ENCODE results near the gene RAI14. TPM values are rescaled to one million over a fixed set of nuclear protein-coding genes. Genes with fewer than 3 reads are reported as not detected.

The RAI14 gene
- 1 to 10 TPM; 4.8 to 8.7 (median 7.1) TPM for total RNA-seq

DNA sequence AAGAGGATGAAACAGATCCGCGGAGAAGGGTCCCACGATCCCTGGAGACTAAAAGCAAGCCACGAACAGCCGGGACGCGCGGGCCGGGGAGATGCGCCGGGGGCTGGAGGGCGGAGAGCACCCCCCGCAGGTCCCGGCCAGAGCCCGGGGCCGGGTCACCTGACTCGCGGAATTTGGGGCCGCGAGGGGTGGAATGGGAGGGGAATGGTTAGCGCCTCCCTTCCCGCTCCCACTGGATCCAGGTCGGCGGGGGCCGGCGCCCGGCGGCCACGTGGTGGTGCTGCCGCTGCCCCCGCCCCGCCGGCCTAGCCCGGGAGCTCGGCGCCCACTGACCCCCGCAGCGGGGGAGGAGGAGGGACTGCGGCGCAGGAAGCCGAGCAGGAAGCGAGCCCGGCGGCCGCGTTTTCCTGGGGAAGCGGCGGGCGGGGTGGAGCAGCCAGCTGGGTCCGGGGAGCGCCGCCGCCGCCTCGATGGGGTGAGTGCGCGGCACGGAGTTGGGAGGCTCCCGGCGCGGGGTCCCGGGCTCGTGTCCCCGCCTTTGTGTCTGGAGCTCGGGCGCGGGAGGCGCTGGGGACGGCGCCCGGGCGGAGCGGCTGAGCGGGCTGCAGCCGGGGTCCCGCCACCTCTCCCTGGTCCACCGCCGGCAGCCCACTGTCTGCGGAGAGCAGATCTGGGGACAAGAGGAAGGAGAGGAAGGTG lies at the start of gene RAI14:
Gene RAI14 (plus strand): TSS at position 328 of the 699 bp plus-strand sequence. CDS start 30,592 bp downstream, outside the sequence.
- Mint-ChIP-seq H3K27me3 (ENCODE audit: low read depth) (peaks cover 37% of the 10 kb centered on the region), H3K36me3 (ENCODE audit: insufficient read depth) (no peaks in the 10 kb centered on the region), H3K4me1 (ENCODE audit: low read depth) (peaks cover 19% of the 10 kb centered on the region), H3K4me3 (peak within 1 kb of the TSS; percentile 90), H3K9me3 (no peaks in the 10 kb centered on the region)
- peak; percentile 4 for DNase-seq
- peak; percentile 42 to 61 for ATAC-seq

- no peaks in the 10 kb centered on the region for H3K27me3 Mint-ChIP-seq (ENCODE audit: low read depth)
- H3K4me1 Mint-ChIP-seq (ENCODE audit: low read depth), result no peaks in the 10 kb centered on the region
- H3K9me3 Mint-ChIP-seq, result no peaks in the 10 kb centered on the region
- no peaks in the 10 kb centered on the region for H3K36me3 Mint-ChIP-seq (ENCODE audit: insufficient read depth)
- ATAC-seq (no peak), DNase-seq (no peak)
- no peak overlapping the region for H3K4me3 Mint-ChIP-seq
Measured at GRCh38 chr5:34608368-34608767, 47.8 kb upstream of the RAI14 start.

DNA sequence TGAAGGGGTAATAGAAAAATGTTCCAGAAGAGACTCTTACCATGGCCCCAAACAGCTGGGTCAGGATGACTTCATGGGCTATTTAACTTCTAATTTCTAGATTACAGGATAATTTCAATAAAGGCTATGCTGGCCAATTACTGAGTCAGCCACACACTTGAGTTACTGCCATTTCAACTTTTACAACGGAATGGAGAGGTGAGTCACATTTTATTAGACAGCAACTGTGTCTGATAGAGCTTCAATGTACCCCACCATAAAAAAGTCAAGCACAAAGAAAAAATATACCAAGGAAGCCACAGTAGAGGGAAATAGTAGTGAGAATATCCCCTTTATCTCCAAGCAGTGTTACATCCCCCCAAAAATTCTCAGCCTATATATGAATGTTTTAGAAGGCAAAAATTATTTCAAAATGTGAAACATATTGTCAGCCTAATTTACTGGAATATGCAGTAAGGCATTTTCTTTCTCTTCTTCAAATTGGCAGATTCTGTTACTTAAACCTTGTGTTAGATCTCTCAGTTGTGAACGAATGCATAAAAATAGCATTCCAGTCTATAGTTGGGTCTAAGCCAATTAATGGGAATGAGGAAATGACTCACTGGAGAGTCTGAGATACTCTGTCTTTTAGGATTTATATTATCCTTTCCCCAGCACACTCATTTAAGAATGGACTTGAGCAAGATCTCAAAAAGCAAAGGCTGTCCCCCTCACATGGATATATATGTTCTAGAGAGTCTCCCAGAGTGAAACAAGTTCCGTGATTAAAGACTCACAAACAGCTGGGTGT lies 47.1 kb upstream of the RAI14 start:
- ATAC-seq, result no peak
- H3K36me3 Mint-ChIP-seq (ENCODE audit: insufficient read depth), result no peaks in the 10 kb centered on the region
- H3K4me3 Mint-ChIP-seq, result no peak overlapping the region
- H3K27me3 Mint-ChIP-seq (ENCODE audit: low read depth), result no peaks in the 10 kb centered on the region
- no peaks in the 10 kb centered on the region for H3K4me1 Mint-ChIP-seq (ENCODE audit: low read depth)
- DNase-seq, result no peak
- no peaks in the 10 kb centered on the region for H3K9me3 Mint-ChIP-seq

DNA sequence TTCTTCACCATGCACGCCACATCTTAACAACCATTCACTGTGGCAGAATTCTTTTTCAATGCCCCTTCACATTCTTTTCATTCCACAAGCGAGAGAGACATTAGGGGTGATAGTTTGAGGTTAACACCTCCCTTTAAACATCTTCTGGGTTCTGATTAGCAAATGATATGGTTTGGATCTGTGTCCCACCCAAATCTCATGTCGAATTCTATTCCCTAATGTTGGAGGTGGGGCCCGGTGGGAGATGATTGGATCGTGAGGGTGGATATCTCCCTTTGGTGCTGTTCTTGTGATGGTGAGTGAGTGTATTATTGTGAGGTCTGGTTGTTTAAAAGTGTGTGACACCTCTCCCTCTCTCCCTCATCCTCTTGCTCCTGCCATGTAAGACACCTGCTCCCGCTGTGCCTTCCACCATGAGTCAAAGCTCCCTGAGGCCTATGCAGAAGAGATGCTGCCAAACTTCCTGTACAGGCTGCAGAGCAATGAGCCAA lies 46.1 kb upstream of the RAI14 start:
- DNase-seq (no peak), ATAC-seq (no peak)
- no peaks in the 10 kb centered on the region for H3K27me3 Mint-ChIP-seq (ENCODE audit: low read depth)
- H3K36me3 Mint-ChIP-seq (ENCODE audit: insufficient read depth), result no peaks in the 10 kb centered on the region
- H3K4me1 Mint-ChIP-seq (ENCODE audit: low read depth), result no peaks in the 10 kb centered on the region
- no peaks in the 10 kb centered on the region for H3K9me3 Mint-ChIP-seq
- no peak overlapping the region for H3K4me3 Mint-ChIP-seq

GRCh38 chr5:34610546-34610945 lies 45.6 kb upstream of the RAI14 start:
- H3K36me3 Mint-ChIP-seq (ENCODE audit: insufficient read depth), result no peaks in the 10 kb centered on the region

DNA sequence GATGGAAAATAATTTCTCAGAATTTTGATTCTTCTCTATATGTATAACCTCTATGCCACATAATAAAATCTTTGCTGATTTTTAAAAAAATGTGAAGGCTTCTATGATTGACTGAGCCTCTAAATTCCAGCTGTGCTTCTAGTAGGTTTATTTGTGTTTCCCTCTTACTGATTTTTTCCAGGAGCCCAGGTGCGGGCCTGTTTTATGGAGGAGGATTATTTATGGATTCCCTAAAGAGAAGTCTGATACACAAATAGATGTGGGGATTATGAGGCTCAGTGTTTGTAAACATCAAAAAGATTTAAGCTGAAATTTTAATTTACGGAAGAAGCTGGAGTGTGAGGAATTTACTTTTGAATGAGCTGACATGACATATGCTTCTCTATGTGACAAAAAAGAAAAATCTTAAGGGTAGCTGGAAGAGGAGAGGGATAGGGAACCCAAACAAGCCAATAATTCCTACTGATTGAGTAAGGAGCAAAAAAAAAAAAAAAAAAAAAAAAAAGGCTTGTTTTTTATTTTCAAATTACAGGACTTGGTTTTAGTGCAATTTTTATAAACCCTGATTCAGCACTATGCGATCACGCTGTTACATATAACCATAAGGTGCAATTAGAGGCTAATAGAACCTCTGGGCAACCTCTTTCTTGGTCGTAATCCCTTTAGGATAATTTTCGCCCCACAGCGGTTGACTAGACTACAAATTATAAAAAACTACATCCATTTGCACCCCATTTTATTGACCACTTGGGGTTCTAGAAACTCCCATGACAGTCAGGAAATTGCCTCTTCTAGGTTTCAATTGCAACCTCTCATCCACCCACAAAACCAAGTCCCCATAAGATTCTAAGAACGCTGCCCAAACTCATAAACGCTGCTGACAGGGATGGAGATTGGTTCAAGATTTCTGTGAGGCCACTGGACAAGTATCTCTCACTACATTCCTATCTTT lies 44.4 kb upstream of the RAI14 start:
- ATAC-seq, result no peak
- no peak overlapping the region for H3K4me3 Mint-ChIP-seq
- H3K36me3 Mint-ChIP-seq (ENCODE audit: insufficient read depth), result no peaks in the 10 kb centered on the region
- no peak for DNase-seq
- no peaks in the 10 kb centered on the region for H3K4me1 Mint-ChIP-seq (ENCODE audit: low read depth)
- H3K27me3 Mint-ChIP-seq (ENCODE audit: low read depth), result peaks cover 5% of the 10 kb centered on the region
- H3K9me3 Mint-ChIP-seq, result no peaks in the 10 kb centered on the region

More at GRCh38 chr5:34610546-34610945, 45.6 kb upstream of the RAI14 start:
- peaks cover 3% of the 10 kb centered on the region for H3K27me3 Mint-ChIP-seq (ENCODE audit: low read depth)
- no peaks in the 10 kb centered on the region for H3K4me1 Mint-ChIP-seq (ENCODE audit: low read depth)
- DNase-seq, result no peak
- H3K4me3 Mint-ChIP-seq, result no peak overlapping the region
- ATAC-seq, result no peak
- H3K9me3 Mint-ChIP-seq, result no peaks in the 10 kb centered on the region

DNA sequence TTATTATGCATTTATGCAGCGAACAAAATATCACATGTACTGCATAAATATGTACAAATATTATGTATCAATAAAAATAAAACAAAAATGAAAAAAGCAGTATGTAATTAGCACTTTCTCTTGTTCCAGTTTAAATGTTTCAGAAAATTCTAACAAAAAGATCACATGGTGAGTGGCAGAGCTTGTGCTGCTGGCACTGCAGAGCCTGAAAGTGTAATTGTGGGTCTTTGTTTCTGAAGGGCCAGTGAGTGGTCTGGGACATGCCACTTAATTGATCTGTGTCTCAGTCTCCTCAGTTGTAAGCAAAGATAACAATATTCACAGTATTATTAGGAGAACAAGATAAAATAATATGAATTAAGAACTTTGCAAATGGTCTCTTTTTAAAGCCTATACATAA lies 39.5 kb upstream of the RAI14 start:
- peaks cover 1% of the 10 kb centered on the region for H3K4me1 Mint-ChIP-seq (ENCODE audit: low read depth)
- no peak overlapping the region for H3K4me3 Mint-ChIP-seq
- no peak for ATAC-seq
- H3K27me3 Mint-ChIP-seq (ENCODE audit: low read depth), result peaks cover 10% of the 10 kb centered on the region
- no peaks in the 10 kb centered on the region for H3K9me3 Mint-ChIP-seq
- DNase-seq, result no peak
- no peaks in the 10 kb centered on the region for H3K36me3 Mint-ChIP-seq (ENCODE audit: insufficient read depth)

GRCh38 chr5:34618371-34619065 lies 37.6 kb upstream of the RAI14 start:
- Mint-ChIP-seq H3K4me1 (ENCODE audit: low read depth) (peaks cover 3% of the 10 kb centered on the region), H3K36me3 (ENCODE audit: insufficient read depth) (no peaks in the 10 kb centered on the region), H3K27me3 (ENCODE audit: low read depth) (peaks cover 10% of the 10 kb centered on the region), H3K9me3 (no peaks in the 10 kb centered on the region), H3K4me3 (no peak overlapping the region)
- ATAC-seq, result no peak
- no peak for DNase-seq

GRCh38 chr5:34620185-34620584 lies 35.9 kb upstream of the RAI14 start:
- Mint-ChIP-seq H3K36me3 (ENCODE audit: insufficient read depth) (no peaks in the 10 kb centered on the region), H3K27me3 (ENCODE audit: low read depth) (peaks cover 10% of the 10 kb centered on the region), H3K4me1 (ENCODE audit: low read depth) (peaks cover 3% of the 10 kb centered on the region), H3K9me3 (no peaks in the 10 kb centered on the region), H3K4me3 (no peak overlapping the region)
- DNase-seq, result no peak
- no peak for ATAC-seq

DNA sequence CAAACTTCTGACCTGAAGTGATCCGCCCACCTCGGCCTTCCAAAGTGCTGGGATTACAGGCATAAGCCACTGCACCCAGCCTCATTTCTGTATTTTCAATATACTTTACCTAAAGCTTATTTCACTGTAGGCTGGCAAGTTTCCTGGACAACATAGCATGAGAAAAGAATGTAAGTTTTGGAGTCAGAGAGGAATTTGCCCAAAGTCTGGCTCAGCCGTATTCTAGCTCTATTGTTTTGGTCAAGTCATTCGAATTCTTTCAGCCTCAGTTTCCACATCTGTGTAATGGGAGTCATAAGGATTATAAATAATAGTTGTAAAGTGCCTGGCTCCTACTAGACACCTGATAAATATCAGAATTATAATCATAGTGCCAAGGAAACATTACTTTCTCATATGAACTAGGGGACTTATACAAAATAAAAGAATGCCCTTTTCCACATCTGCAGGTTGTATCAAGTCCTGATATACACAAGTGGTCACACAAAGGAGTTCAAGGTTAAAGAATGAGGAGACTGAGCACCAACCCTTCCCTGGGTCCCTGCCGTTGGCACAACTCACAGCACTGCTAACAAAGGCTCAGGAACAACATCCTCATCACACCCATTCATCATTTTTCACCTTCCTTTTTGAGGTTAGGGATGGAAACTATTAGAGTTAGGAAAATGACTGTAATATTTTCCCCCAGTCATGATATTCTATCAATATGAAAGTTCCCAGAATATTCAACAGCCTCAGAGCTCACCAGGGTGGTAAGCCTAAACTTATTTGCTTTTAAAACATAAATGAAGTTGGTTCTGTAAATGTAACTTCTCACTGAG lies 34.6 kb upstream of the RAI14 start:
- Mint-ChIP-seq H3K36me3 (ENCODE audit: insufficient read depth) (no peaks in the 10 kb centered on the region), H3K27me3 (ENCODE audit: low read depth) (peaks cover 5% of the 10 kb centered on the region), H3K9me3 (no peaks in the 10 kb centered on the region), H3K4me1 (ENCODE audit: low read depth) (peaks cover 3% of the 10 kb centered on the region), H3K4me3 (no peak overlapping the region)
- ATAC-seq, result no peak
- DNase-seq, result no peak

- ATAC-seq (no peak), DNase-seq (no peak)
- no peak overlapping the region for H3K4me3 Mint-ChIP-seq
- H3K4me1 Mint-ChIP-seq (ENCODE audit: low read depth), result peaks cover 3% of the 10 kb centered on the region
- peaks cover 5% of the 10 kb centered on the region for H3K27me3 Mint-ChIP-seq (ENCODE audit: low read depth)
- no peaks in the 10 kb centered on the region for H3K36me3 Mint-ChIP-seq (ENCODE audit: insufficient read depth)
- H3K9me3 Mint-ChIP-seq, result no peaks in the 10 kb centered on the region
Measured at GRCh38 chr5:34622098-34622400, 34.1 kb upstream of the RAI14 start.

DNA sequence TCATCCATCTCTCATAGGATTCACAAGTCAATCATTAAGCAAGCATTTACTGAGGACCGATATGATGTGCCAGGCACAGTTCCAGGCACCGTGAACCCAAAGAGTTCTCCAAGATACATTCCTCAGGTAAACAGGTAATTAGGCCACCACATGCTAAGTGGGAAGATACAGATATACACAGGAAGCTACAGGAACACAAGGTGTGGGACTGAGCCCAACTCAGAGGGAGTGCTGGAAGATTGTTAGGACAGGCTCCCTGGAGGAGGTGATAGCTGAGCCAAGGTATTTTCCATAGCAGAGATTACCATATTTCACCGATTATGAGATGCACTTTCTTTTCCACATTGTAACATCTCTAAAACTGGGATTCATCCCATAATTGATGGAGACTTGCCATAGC lies 31.4 kb upstream of the RAI14 start:
- Mint-ChIP-seq H3K4me3 (no peak overlapping the region), H3K4me1 (ENCODE audit: low read depth) (peaks cover 3% of the 10 kb centered on the region), H3K27me3 (ENCODE audit: low read depth) (peaks cover 6% of the 10 kb centered on the region), H3K36me3 (ENCODE audit: insufficient read depth) (no peaks in the 10 kb centered on the region), H3K9me3 (no peaks in the 10 kb centered on the region)
- ATAC-seq (no peak), DNase-seq (no peak)

DNA sequence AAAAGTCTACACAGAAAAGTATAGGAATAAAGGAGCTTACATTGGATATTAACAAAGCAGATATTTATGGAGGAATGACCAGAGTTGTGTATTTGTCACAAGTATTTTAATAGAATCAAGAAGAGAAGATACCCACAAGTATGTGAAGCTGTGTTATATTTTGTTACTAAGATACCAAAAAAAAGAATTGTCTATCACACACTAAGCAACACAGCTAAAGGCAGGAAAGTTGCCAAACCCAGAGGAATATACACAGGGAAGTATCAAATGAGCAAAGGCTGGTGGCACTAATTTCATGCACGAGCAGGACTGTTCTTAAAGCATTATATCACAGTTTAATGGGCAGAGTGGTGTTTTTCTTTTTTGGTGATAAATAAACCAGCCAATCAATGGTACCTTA lies 30.9 kb upstream of the RAI14 start:
- Mint-ChIP-seq H3K4me3 (no peak overlapping the region), H3K4me1 (ENCODE audit: low read depth) (peaks cover 3% of the 10 kb centered on the region), H3K9me3 (peaks cover 2% of the 10 kb centered on the region), H3K36me3 (ENCODE audit: insufficient read depth) (no peaks in the 10 kb centered on the region), H3K27me3 (ENCODE audit: low read depth) (peaks cover 6% of the 10 kb centered on the region)
- DNase-seq (no peak), ATAC-seq (no peak)

Data from activated T-cell treated with anti-CD3 and anti-CD28 coated beads, Interleukin-2, amount 50 U/mL, for 4 hours (primary cell).